Muscle layer of duodenum (tissue), 2 donors: Measurements from ENCODE around the gene QRICH1.

Experiments used
- H3K27ac ChIP-seq: one replicate; pipeline ENCODE4 v1.7.0; 2013; ENCODE audit warnings: mild to moderate bottlenecking, low read length
- H3K27me3 ChIP-seq: one replicate; pipeline ENCODE4 v1.7.0; 2013; ENCODE audit warnings: low read depth, mild to moderate bottlenecking, control low read depth, low read length
- H3K36me3 ChIP-seq, 2 donors: one replicate each; pipeline ENCODE4 v1.7.0; 2013; ENCODE audit warnings: low read length in 2 of 2, control low read depth in 1 of 2, mild to moderate bottlenecking in 1 of 2; ENCODE audit not compliant: insufficient read depth in 2 of 2, control insufficient read depth in 1 of 2
- H3K4me1 ChIP-seq, 2 donors: one replicate each; pipeline ENCODE4 v1.7.0; 2013; ENCODE audit warnings: low read length in 2 of 2, mild to moderate bottlenecking in 2 of 2, control low read depth in 1 of 2, moderate library complexity in 1 of 2; ENCODE audit not compliant: insufficient read depth in 2 of 2, control insufficient read depth in 1 of 2
- H3K4me3 ChIP-seq, 2 donors: one replicate each; pipeline ENCODE4 v1.7.0; 2013; ENCODE audit warnings: low read length in 2 of 2, low read depth in 1 of 2, mild to moderate bottlenecking in 1 of 2
- H3K9me3 ChIP-seq, 2 donors: one replicate each; pipeline ENCODE4 v1.7.0; 2013; ENCODE audit warnings: low read length in 2 of 2, control low read depth in 1 of 2, mild to moderate bottlenecking in 1 of 2; ENCODE audit not compliant: control insufficient read depth in 1 of 2
- donor health status: healthy.

Gene QRICH1, protein sequence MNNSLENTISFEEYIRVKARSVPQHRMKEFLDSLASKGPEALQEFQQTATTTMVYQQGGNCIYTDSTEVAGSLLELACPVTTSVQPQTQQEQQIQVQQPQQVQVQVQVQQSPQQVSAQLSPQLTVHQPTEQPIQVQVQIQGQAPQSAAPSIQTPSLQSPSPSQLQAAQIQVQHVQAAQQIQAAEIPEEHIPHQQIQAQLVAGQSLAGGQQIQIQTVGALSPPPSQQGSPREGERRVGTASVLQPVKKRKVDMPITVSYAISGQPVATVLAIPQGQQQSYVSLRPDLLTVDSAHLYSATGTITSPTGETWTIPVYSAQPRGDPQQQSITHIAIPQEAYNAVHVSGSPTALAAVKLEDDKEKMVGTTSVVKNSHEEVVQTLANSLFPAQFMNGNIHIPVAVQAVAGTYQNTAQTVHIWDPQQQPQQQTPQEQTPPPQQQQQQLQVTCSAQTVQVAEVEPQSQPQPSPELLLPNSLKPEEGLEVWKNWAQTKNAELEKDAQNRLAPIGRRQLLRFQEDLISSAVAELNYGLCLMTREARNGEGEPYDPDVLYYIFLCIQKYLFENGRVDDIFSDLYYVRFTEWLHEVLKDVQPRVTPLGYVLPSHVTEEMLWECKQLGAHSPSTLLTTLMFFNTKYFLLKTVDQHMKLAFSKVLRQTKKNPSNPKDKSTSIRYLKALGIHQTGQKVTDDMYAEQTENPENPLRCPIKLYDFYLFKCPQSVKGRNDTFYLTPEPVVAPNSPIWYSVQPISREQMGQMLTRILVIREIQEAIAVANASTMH

DNA sequence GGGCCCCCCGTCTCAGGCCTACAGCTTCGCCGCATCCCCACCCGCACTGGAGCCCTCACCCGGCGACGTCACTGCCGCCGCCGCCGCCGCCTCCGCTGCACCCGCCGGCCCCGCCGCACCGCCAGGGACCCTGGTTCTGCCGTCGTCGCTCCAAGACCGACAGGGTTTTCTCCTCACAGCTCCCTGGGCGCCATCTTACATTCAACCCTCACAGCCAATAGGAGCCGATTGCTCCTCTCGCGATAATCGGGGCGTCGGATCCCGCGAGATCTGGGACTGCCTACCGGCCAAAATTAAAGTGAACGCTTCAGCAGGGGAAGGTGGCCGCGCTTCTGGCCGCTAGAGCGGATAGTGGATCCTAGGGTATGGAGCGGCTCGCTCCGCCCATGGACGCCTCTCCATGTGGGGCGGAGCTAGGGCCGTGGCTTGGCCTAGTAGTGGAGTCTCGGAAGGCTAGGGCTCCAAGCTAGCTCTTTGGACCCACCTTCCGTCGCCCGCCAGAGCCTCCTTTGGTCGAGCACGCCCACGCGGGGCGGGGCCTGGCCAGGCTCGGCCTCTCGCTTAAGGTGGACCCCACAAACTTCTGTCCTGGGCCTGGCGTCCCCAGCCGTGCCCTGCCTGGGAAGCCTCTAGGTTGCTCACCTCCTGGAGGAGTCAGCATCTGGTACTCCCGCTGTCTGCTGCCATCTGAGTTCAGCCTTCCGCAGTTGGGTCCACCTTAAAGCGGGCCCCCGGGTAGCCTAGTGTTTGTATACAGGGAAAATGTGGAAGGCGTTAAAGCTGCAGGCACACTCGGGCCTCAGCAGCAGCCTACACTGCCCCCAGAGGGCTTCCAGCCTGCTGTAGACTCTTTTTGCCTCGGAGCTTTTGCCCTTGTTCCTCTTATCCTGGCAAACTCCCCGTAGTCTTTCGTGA is at the start of gene QRICH1:
Gene QRICH1 (minus strand): TSS at position 219 of the 915 bp plus-strand sequence. CDS start 17,054 bp downstream, outside the sequence.
- Histone ChIP-seq H3K4me1 (peaks cover 7 to 37% of the 10 kb centered on the region in 2 donors), H3K27me3 (no peaks in the 10 kb centered on the region), H3K36me3 (peaks cover 15 to 30% of the 10 kb centered on the region in 2 donors), H3K9me3 (no peaks in the 10 kb centered on the region), H3K27ac (peak within 1 kb of the TSS; percentile 98), H3K4me3 (peak within 1 kb of the TSS; percentile 81 to 98)

DNA sequence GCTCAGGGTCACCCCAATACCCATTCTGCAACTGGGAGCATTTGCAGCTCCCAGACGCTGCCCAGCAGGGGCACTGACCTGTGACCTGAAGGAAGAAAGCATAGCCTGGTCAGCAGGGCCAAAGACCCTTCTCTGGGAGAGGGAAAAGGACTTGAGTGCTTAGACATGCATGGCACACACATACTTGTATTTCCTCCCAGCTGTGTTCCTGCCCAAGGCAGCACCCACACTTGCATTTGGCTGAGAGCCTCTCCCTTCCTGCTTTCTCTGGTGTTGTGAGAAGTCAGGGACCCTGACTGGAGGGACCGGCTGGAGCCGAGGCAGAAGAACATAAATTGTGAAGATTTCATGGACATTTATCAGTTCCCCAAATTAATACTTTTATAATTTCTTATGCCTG is 46.2 kb upstream of the QRICH1 start:
- Histone ChIP-seq H3K27me3 (no peaks in the 10 kb centered on the region), H3K4me1 (no peaks in the 10 kb centered on the region), H3K9me3 (no peaks in the 10 kb centered on the region), H3K27ac (no peak overlapping the region), H3K36me3 (no peaks in the 10 kb centered on the region), H3K4me3 (no peak overlapping the region)

DNA sequence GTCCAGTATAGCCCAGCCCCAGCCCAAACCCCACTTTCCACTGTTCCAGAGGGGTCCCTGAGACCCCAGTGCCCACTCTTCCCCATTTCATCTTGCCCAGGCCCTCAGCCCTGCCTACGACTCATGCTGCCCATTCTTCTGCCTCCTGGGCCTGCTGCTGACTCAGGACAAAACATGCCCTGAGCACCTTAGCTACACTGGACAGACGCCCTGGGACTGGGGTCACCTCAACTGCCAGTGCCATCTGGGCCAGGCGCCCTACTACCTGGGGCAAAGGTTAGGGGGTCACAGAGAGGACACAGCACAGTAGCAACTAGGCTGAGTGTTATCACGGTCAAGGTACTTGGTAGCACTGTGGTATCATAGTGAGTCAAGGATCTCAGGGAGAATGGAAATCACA is 41.6 kb upstream of the QRICH1 start:
- no peaks in the 10 kb centered on the region for H3K27me3 ChIP-seq
- H3K9me3 ChIP-seq: no peaks in the 10 kb centered on the region
- H3K4me3 ChIP-seq: no peak overlapping the region
- peaks cover 2 to 7% of the 10 kb centered on the region in 2 donors for H3K36me3 ChIP-seq
- no peak overlapping the region for H3K27ac ChIP-seq
- H3K4me1 ChIP-seq: peaks cover 6 to 25% of the 10 kb centered on the region in 2 donors

DNA sequence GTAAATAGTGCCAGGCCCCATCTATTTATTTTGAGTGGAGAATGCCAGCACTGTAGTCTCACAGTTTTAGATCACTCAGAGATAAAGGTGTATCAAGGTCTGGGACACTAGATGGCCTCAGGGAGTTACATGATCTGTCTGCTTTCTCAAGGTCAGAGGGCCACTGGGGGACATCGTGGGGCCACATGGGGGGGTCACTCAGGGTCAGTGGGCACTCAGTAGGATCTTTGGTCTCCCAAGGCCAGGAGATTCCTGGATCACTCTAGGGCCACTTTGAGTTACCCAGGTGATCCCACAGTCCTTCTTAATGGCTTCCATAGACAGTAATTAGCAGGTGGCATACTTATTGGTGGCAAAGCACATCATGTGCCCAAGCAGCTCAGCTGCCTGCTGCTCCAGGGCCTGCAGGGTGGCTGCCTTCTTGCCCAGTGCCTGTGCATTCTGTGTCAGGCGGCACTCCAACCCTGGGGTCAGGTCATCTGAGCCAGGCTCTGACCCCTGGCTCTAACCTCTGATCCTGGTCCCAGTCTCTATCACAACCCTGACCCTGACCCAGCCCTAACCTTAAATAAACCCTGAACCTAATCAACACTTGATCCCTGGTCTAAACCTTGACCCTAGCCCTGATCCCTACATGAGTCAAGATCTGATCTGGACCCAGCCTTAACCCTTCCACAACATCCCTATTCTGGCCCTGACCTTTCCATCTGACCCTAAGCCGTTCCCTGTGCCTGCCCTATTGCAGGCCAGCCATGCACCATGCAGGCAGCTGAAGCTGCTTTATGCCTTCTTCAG is 40.8 kb upstream of the QRICH1 start:
- no peak overlapping the region for H3K27ac ChIP-seq
- peak overlapping the region in 1 of 2 donors; percentile 11 for H3K4me3 ChIP-seq
- peaks cover 6 to 29% of the 10 kb centered on the region in 2 donors for H3K4me1 ChIP-seq
- H3K9me3 ChIP-seq: no peaks in the 10 kb centered on the region
- peaks cover 8 to 12% of the 10 kb centered on the region in 2 donors for H3K36me3 ChIP-seq
- H3K27me3 ChIP-seq: no peaks in the 10 kb centered on the region

DNA sequence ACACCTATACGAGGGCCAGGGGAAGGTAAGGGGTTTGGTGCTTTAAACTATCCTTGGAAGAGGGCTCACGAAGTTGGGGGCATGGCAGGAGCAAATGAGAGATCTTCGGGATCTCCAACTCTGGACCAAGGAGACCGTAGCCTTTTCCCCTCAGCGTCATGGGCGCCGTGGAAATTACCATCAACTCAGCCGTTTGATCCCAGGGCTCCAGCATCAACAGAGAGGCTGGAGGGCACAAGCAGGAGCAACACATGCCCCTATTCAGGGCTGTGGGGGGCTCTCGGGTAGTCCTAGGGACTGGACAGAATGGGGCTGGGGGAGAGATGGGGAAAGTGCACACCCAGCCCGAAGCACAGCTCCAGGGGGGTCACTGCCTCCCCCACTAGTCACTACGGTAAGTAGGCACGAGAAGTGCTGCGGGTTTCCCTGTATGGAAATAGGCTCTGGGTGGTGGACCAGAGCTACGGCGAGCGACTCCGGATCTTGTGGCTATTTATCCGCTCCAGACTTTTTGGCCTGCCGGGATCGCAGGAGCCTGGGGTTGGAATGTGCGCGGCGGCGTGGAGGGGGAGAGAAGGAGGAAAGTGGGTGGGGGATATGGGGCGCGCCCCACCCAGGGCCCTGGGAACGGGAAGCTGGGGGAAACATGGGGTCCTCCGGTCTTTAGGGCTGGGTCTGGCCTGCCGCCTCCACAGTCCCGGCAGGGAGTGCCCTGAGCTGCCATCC is 39.5 kb upstream of the QRICH1 start:
- H3K27me3 ChIP-seq: no peaks in the 10 kb centered on the region
- no peaks in the 10 kb centered on the region for H3K9me3 ChIP-seq
- peaks cover 10 to 23% of the 10 kb centered on the region in 2 donors for H3K36me3 ChIP-seq
- H3K27ac ChIP-seq: peak overlapping the region; percentile 91
- peaks cover 6 to 29% of the 10 kb centered on the region in 2 donors for H3K4me1 ChIP-seq
- H3K4me3 ChIP-seq: peak overlapping the region; percentile 75 to 88

DNA sequence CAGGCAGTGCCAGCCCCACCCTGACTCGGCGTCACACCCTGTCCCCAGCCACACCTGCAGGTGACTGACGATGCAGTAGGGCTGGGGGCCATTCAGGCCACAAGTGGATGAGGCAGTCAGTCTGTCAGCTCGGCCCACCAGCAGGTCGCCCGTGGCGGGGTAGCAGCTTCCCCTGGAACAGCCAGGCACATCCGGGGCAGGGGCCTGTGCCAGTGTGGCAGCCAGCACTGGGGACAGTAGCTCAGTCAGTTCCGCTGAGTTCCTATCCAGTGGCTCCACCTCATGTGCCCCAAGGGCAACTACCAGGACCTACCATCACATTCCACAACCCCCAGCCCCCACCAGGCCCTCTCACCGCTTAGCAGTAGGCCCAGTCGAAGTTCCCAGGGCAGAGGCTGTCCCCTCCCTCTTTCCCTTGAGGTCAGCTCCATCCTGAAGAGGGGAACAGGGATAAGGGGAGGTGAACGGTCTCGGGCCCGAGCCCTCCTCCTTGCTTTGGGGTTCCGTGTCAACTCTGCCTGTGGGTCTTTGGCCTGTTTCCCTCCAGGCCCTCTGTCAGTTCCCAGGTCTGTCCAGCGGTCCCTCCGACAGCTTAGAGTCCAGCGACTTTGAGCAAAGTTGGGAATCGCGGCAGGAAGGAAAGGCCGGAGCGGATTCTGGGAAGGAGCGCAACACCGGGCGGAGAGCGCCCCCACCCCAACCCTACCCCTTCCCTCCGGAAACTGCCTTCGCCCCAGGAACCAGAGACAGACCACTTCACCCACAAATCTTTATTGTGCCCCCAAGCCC is 38.8 kb upstream of the QRICH1 start, which contains the start of gene LAMB2:
Gene LAMB2 (minus strand): TSS at position 614 of the 789 bp plus-strand sequence. CDS start 183 bp downstream, at position 431.
- Histone ChIP-seq H3K36me3 (peaks cover 14 to 28% of the 10 kb centered on the region in 2 donors), H3K4me1 (peaks cover 6 to 29% of the 10 kb centered on the region in 2 donors), H3K27me3 (no peaks in the 10 kb centered on the region), H3K4me3 (peak within 1 kb of the TSS; percentile 75 to 88), H3K27ac (peak within 1 kb of the TSS; percentile 91), H3K9me3 (no peaks in the 10 kb centered on the region)

DNA sequence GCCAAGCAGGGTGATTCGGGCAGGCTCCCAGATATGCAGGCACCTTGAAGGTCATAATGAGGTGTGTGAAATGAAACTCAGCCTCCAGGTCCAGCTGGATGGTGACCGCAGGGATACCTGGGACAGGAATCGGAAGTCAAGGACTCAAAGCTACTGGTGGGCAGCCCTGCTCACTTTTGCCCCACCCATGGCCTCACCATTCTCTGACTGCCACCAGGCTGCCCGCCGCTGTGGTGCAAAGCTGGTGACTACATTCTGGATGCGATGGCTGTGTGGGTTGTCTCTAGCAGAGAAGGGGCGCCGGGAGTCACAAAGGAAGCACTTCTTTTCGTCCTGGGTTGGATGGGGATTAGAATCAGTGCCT is 38.2 kb upstream of the QRICH1 start:
- peaks cover 14 to 28% of the 10 kb centered on the region in 2 donors for H3K36me3 ChIP-seq
- H3K9me3 ChIP-seq: no peaks in the 10 kb centered on the region
- peak overlapping the region; percentile 75 to 88 for H3K4me3 ChIP-seq
- peak overlapping the region; percentile 91 for H3K27ac ChIP-seq
- H3K4me1 ChIP-seq: peaks cover 6 to 29% of the 10 kb centered on the region in 2 donors
- no peaks in the 10 kb centered on the region for H3K27me3 ChIP-seq

DNA sequence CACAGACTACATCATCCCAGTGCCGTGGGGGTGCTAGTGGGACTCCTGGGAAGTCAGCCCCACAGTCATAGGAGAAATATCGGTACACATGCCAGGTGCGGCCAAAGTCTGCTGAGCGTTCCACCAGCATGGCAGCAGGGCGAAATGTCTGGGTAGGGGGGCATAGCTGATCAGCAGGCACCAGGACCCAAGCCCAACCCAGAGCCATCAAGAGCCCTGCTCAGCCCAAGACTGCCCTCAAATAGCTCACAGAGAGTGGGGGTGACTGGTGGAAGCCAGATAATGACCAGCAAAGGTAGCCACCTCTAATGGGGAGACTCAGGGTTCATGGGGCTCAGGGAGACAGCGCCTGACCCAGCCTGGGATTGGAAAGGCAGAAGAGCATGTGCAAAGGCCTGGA is 37.7 kb upstream of the QRICH1 start:
- Histone ChIP-seq H3K4me3 (peak overlapping the region; percentile 75 to 88), H3K27ac (peak overlapping the region; percentile 91), H3K27me3 (no peaks in the 10 kb centered on the region), H3K9me3 (no peaks in the 10 kb centered on the region), H3K4me1 (peaks cover 6 to 29% of the 10 kb centered on the region in 2 donors), H3K36me3 (peaks cover 14 to 30% of the 10 kb centered on the region in 2 donors)

DNA sequence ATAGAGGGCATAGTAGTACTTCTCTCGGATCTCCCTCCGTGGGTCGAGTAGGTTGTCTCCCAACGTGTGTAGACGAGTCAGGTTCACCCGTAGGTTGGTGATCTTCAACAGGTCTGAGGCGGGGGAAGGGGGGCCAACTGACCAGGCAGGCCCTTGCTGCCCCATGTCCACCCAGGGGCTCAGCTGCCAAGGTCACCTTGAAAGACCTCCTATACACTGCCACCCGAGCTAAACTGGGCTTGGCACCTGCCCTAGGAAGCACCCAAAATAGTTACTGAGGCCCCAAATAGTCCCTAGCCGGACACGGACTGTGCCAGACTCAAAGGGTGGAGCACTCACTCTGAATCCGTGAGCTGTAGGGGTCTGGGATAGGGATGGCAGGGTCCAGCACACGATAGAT is 37.2 kb upstream of the QRICH1 start:
- Histone ChIP-seq H3K4me1 (peaks cover 6 to 29% of the 10 kb centered on the region in 2 donors), H3K4me3 (peak overlapping the region; percentile 75 to 88), H3K27me3 (no peaks in the 10 kb centered on the region), H3K36me3 (peaks cover 19 to 35% of the 10 kb centered on the region in 2 donors), H3K9me3 (no peaks in the 10 kb centered on the region), H3K27ac (no peak overlapping the region)
